CD8-positive, alpha-beta memory T cell (primary cell): ENCODE data around the gene AJUBA. TPM values are rescaled to one million over a fixed set of nuclear protein-coding genes. Genes with fewer than 3 reads are reported as not detected.

Source experiments
- CTCF ChIA-PET: fragments of 350-600 bp; sonication (Branson Sonifier 250); formaldehyde crosslinking; loops from one replicate; lab custom pipeline; 2021; ENCODE audit warnings: antibody characterized with exemption; lab: Charles Lee
- POLR2A ChIA-PET: fragments of 350-600 bp; sonication (Branson Sonifier 250); formaldehyde crosslinking; loops from one replicate; lab custom pipeline; 2021; ENCODE audit warnings: antibody characterized with exemption; lab: Charles Lee
- DNase-seq, 5 donors: peaks; one replicate each; pipeline versions ENCODE4 v3.0.0 to v3.0.0-alpha.2; 2020 to 2022; ENCODE audit warnings: mixed read lengths in 1 of 5
- H3K27ac ChIP-seq: one replicate; pipeline ENCODE4 v1.7.0; 2013; ENCODE audit warnings: low read depth, mild to moderate bottlenecking, low read length, moderate library complexity
- H3K27me3 ChIP-seq: 2 replicates; pipeline ENCODE4 v1.7.0; 2013; ENCODE audit warnings: low read length, mild to moderate bottlenecking; ENCODE audit not compliant: insufficient read depth, poor library complexity, severe bottlenecking
- H3K36me3 ChIP-seq: 2 replicates; pipeline ENCODE4 v1.7.0; 2013; ENCODE audit warnings: mild to moderate bottlenecking, low read length, moderate library complexity; ENCODE audit not compliant: insufficient read depth
- H3K4me1 ChIP-seq: 2 replicates; pipeline ENCODE4 v1.7.0; 2013; ENCODE audit warnings: mild to moderate bottlenecking, low read length, moderate library complexity; ENCODE audit not compliant: insufficient read depth
- H3K4me3 ChIP-seq: 2 replicates; pipeline ENCODE4 v1.7.0; 2013; ENCODE audit warnings: mild to moderate bottlenecking, low read length
- H3K9me3 ChIP-seq: 2 replicates; pipeline ENCODE4 v1.7.0; 2013; ENCODE audit warnings: mild to moderate bottlenecking, low read length
- H3K27ac Mint-ChIP-seq, 8 donors: one replicate each; pipeline ENCODE4 v1.8.0; 2020 to 2021; ENCODE audit warnings: mixed read lengths in 8 of 8, mild to moderate bottlenecking in 6 of 8, inconsistent platforms in 3 of 8, moderate library complexity in 3 of 8
- H3K27me3 Mint-ChIP-seq, 2 donors: one replicate each; pipeline ENCODE4 v1.8.0; 2020 to 2021; ENCODE audit warnings: mixed read lengths in 2 of 2, mild to moderate bottlenecking in 1 of 2, moderate library complexity in 1 of 2
- H3K36me3 Mint-ChIP-seq, 3 donors: one replicate each; pipeline ENCODE4 v1.8.0; 2020 to 2021; ENCODE audit warnings: mixed read lengths in 3 of 3, inconsistent platforms in 1 of 3, mild to moderate bottlenecking in 1 of 3
- H3K4me1 Mint-ChIP-seq, 3 donors: one replicate each; pipeline ENCODE4 v1.8.0; 2020 to 2021; ENCODE audit warnings: mixed read lengths in 3 of 3, inconsistent platforms in 1 of 3, mild to moderate bottlenecking in 1 of 3
- H3K4me3 Mint-ChIP-seq, 7 donors: one replicate each; pipeline ENCODE4 v1.8.0; 2020 to 2021; ENCODE audit warnings: mixed read lengths in 7 of 7, mild to moderate bottlenecking in 6 of 7, moderate library complexity in 4 of 7, inconsistent platforms in 2 of 7
- H3K9me3 Mint-ChIP-seq, 5 donors: one replicate each; pipeline ENCODE4 v1.8.0; 2020 to 2022; ENCODE audit warnings: mixed read lengths in 5 of 5, mild to moderate bottlenecking in 3 of 5, moderate library complexity in 2 of 5, inconsistent platforms in 1 of 5
- polyA plus RNA-seq: library from polyadenylated mRNA; unstranded; fragments of 300-500 nt; fragmentation: Illumina TruSeq; gene quantifications from one replicate; pipeline ENCODE4 v1.2.3, GENCODE V29; 2021
- total RNA-seq, 2 experiments: library from RNA; stranded (reverse); gene quantifications; one replicate each; pipeline ENCODE4 v1.2.3, GENCODE V29; 2021

The AJUBA gene
- total RNA-seq = 1 to 10 TPM in 1 of 2 experiments, under 1 TPM in 1; 0.90 to 1.2 TPM
- polyA plus RNA-seq = 0.64 TPM

- H3K4me3 ChIP-seq = peak within 1 kb of the TSS; percentile 93
- H3K27me3 Mint-ChIP-seq = peaks cover 0 to 9% of the 10 kb centered on the region in 2 donors
- CTCF ChIA-PET = interaction anchor here (0.6 to 27.9 kb wide), 27 partner anchors 10 to 412 kb away, joined by 3 to 732 read pairs (median 4); partner anchors contain the start of genes ACIN1, C14orf119, CDH24 and HAUS4
These were observed at the start of gene AJUBA for GRCh38 chr14:22982477-22983245. AJUBA (minus strand) TSS chr14:22982551; CDS start chr14:22982266, 285 bp downstream.

GRCh38 chr14:23030936-23031335 lies 48.6 kb upstream of the AJUBA start:
- Mint-ChIP-seq H3K9me3 (no peaks in the 10 kb centered on the region), H3K27me3 (peaks cover 0 to 1% of the 10 kb centered on the region in 2 donors), H3K4me3 (no peak overlapping the region), H3K36me3 (peaks cover 8 to 55% (median 8%) of the 10 kb centered on the region in 3 donors), H3K27ac (no peak overlapping the region), H3K4me1 (peaks cover 42 to 54% (median 51%) of the 10 kb centered on the region in 3 donors)
- peaks cover 33% of the 10 kb centered on the region for H3K4me1 ChIP-seq
- POLR2A ChIA-PET = interaction anchor here (0.8 kb wide), 1 partner anchor 24 kb away, joined by 3 read pairs; no protein-coding TSS in a partner anchor
- H3K27ac ChIP-seq = no peak overlapping the region
- H3K9me3 ChIP-seq = no peaks in the 10 kb centered on the region
- CTCF ChIA-PET = interaction anchor here (1.6 kb wide), 1 partner anchor 38 kb away, joined by 4 read pairs; no protein-coding TSS in a partner anchor
- H3K4me3 ChIP-seq = no peak overlapping the region
- H3K27me3 ChIP-seq = no peaks in the 10 kb centered on the region
- DNase-seq = no peak
- peaks cover 18% of the 10 kb centered on the region for H3K36me3 ChIP-seq

More at GRCh38 chr14:22982477-22983245, at the start of gene AJUBA:
- H3K27ac Mint-ChIP-seq = peak within 1 kb of the TSS in 2 of 8 donors; percentile 9 to 26
- H3K4me3 Mint-ChIP-seq = peak within 1 kb of the TSS in 3 of 7 donors; percentile 55 to 77 (median 76)
- no peaks in the 10 kb centered on the region for H3K36me3 ChIP-seq
- no peaks in the 10 kb centered on the region for H3K27me3 ChIP-seq
- H3K4me1 Mint-ChIP-seq = peaks cover 3 to 7% (median 5%) of the 10 kb centered on the region in 3 donors
- no peaks in the 10 kb centered on the region for H3K9me3 Mint-ChIP-seq
- peak; percentile 48 to 76 (median 61) for DNase-seq
- POLR2A ChIA-PET = interaction anchor here (0.7 to 2.2 kb wide), 5 partner anchors 9 to 76 kb away, joined by 3 to 6 read pairs (median 4); partner anchors contain the start of genes HAUS4 and PRMT5
- H3K36me3 Mint-ChIP-seq = peaks cover 0 to 7% (median 0%) of the 10 kb centered on the region in 3 donors
- H3K9me3 ChIP-seq = no peaks in the 10 kb centered on the region
- peaks cover 18% of the 10 kb centered on the region for H3K4me1 ChIP-seq
- H3K27ac ChIP-seq = peak within 1 kb of the TSS; percentile 50

GRCh38 chr14:23028799-23029198 lies 46.4 kb upstream of the AJUBA start:
- Histone ChIP-seq H3K27me3 (no peaks in the 10 kb centered on the region), H3K4me1 (peaks cover 33% of the 10 kb centered on the region), H3K9me3 (no peaks in the 10 kb centered on the region), H3K36me3 (peaks cover 27% of the 10 kb centered on the region), H3K4me3 (no peak overlapping the region), H3K27ac (no peak overlapping the region)
- Mint-ChIP-seq H3K4me1 (peaks cover 35 to 46% (median 45%) of the 10 kb centered on the region in 3 donors), H3K27me3 (no peaks in the 10 kb centered on the region), H3K4me3 (peak overlapping the region in 5 of 7 donors; percentile 1 to 48 (median 17)), H3K9me3 (no peaks in the 10 kb centered on the region), H3K36me3 (peaks cover 14 to 63% (median 21%) of the 10 kb centered on the region in 3 donors), H3K27ac (peak overlapping the region in 7 of 8 donors; percentile 7 to 97 (median 71))
- POLR2A ChIA-PET = interaction anchor here (0.6 to 1.2 kb wide), 2 partner anchors 22 to 518 kb away, joined by 3 to 7 read pairs; no protein-coding TSS in a partner anchor
- peak in 2 of 5 donors; percentile 10 to 55 for DNase-seq
- CTCF ChIA-PET = interaction anchor here (0.9 to 2.0 kb wide), 7 partner anchors 9 to 43 kb away, joined by 3 to 8 read pairs (median 4); partner anchors contain the start of gene CDH24

GRCh38 chr14:23025151-23025814 lies 42.9 kb upstream of the AJUBA start:
- CTCF ChIA-PET = interaction anchor here (0.9 to 1.6 kb wide), 3 partner anchors 26 to 43 kb away, joined by 3 to 6 read pairs (median 3); partner anchors contain the start of genes AJUBA and CDH24
- H3K4me1 ChIP-seq = peaks cover 57% of the 10 kb centered on the region
- no peaks in the 10 kb centered on the region for H3K9me3 Mint-ChIP-seq

GRCh38 chr14:23024612-23025075 lies 42.3 kb upstream of the AJUBA start:
- Histone ChIP-seq H3K36me3 (peaks cover 12% of the 10 kb centered on the region), H3K4me1 (peaks cover 59% of the 10 kb centered on the region), H3K4me3 (no peak overlapping the region), H3K9me3 (no peaks in the 10 kb centered on the region), H3K27ac (no peak overlapping the region), H3K27me3 (no peaks in the 10 kb centered on the region)
- H3K4me1 Mint-ChIP-seq = peaks cover 21 to 39% (median 29%) of the 10 kb centered on the region in 3 donors
- H3K27ac Mint-ChIP-seq = peak overlapping the region in 2 of 8 donors; percentile 5 to 23
- ChIA-PET POLR2A (interaction anchor here (2.4 kb wide), 1 partner anchor 18 kb away, joined by 10 read pairs; no protein-coding TSS in a partner anchor), CTCF (interaction anchor here (0.8 to 1.6 kb wide), 5 partner anchors 9 to 454 kb away, joined by 3 to 4 read pairs (median 3); partner anchors contain the start of genes AJUBA and CDH24)
- H3K27me3 Mint-ChIP-seq = no peaks in the 10 kb centered on the region
- no peaks in the 10 kb centered on the region for H3K9me3 Mint-ChIP-seq
- peaks cover 8 to 42% (median 16%) of the 10 kb centered on the region in 3 donors for H3K36me3 Mint-ChIP-seq
- H3K4me3 Mint-ChIP-seq = no peak overlapping the region
- DNase-seq = no peak

More at GRCh38 chr14:23025151-23025814, 42.9 kb upstream of the AJUBA start:
- Mint-ChIP-seq H3K4me1 (peaks cover 21 to 39% (median 29%) of the 10 kb centered on the region in 3 donors), H3K27ac (peak overlapping the region in 4 of 8 donors; percentile 23 to 60 (median 36)), H3K36me3 (peaks cover 8 to 42% (median 16%) of the 10 kb centered on the region in 3 donors), H3K27me3 (no peaks in the 10 kb centered on the region), H3K4me3 (peak overlapping the region in 1 of 7 donors; percentile 27)
- DNase-seq = no peak
- Histone ChIP-seq H3K27ac (no peak overlapping the region), H3K36me3 (peaks cover 12% of the 10 kb centered on the region), H3K9me3 (no peaks in the 10 kb centered on the region), H3K27me3 (no peaks in the 10 kb centered on the region), H3K4me3 (no peak overlapping the region)
- POLR2A ChIA-PET = interaction anchor here (2.4 kb wide), 1 partner anchor 18 kb away, joined by 10 read pairs; no protein-coding TSS in a partner anchor

GRCh38 chr14:23023795-23024152 lies 41.4 kb upstream of the AJUBA start:
- POLR2A ChIA-PET = interaction anchor here (0.6 to 2.4 kb wide), 3 partner anchors 17 to 434 kb away, joined by 3 to 10 read pairs (median 4); no protein-coding TSS in a partner anchor
- Mint-ChIP-seq H3K36me3 (peaks cover 8 to 37% (median 16%) of the 10 kb centered on the region in 3 donors), H3K27me3 (no peaks in the 10 kb centered on the region), H3K4me3 (no peak overlapping the region), H3K9me3 (no peaks in the 10 kb centered on the region), H3K4me1 (peaks cover 15 to 31% (median 22%) of the 10 kb centered on the region in 3 donors), H3K27ac (no peak overlapping the region)
- Histone ChIP-seq H3K36me3 (peaks cover 12% of the 10 kb centered on the region), H3K4me3 (no peak overlapping the region), H3K27ac (no peak overlapping the region), H3K27me3 (no peaks in the 10 kb centered on the region), H3K9me3 (no peaks in the 10 kb centered on the region), H3K4me1 (peaks cover 51% of the 10 kb centered on the region)
- no peak for DNase-seq
- CTCF ChIA-PET = interaction anchor here (0.8 to 1.6 kb wide), 6 partner anchors 9 to 453 kb away, joined by 3 to 4 read pairs (median 3); partner anchors contain the start of gene CDH24
